Upper lobe of right lung (tissue), 1 donor: ENCODE results near the gene SLC22A31. TPM values are rescaled to one million over a fixed set of nuclear protein-coding genes. Genes with fewer than 3 reads are reported as not detected.

Experiments used
- ATAC-seq: fragments of 200-7000 bp; cut with Tn5 transposase; one replicate; pipeline ENCODE4 v1.9.1; 2020; ENCODE audit warnings: mild to moderate bottlenecking, moderate library complexity
- DNase-seq: peaks from one replicate; pipeline ENCODE4 v3.0.0-alpha.2; 2020
- H3K27ac ChIP-seq: fragments of 200-600 bp; one replicate; pipeline ENCODE4 v1.8.0; 2022
- H3K27me3 ChIP-seq: fragments of 200-600 bp; one replicate; pipeline ENCODE4 v1.8.0; 2022; ENCODE audit warnings: mild to moderate bottlenecking
- H3K36me3 ChIP-seq: fragments of 200-600 bp; one replicate; pipeline ENCODE4 v1.8.0; 2022
- H3K4me1 ChIP-seq: fragments of 200-600 bp; one replicate; pipeline ENCODE4 v1.8.0; 2022
- H3K4me3 ChIP-seq: fragments of 200-600 bp; one replicate; pipeline ENCODE4 v1.8.0; 2022; ENCODE audit warnings: mild to moderate bottlenecking
- H3K9me3 ChIP-seq: fragments of 200-600 bp; one replicate; pipeline ENCODE4 v1.8.0; 2022
- intact Hi-C: fragments of 100-400 bp; cut with DNase I; formaldehyde crosslinking; loops from one replicate; pipeline ENCODE4 v1.11.0; 2022
- total RNA-seq: library from RNA; stranded (reverse); fragmentation: NEBNext Ultra II Directional; extraction: Animal tissue kit (Norgen Biotek cat#: 25700); gene quantifications from one replicate; pipeline ENCODE4 v1.2.1, GENCODE V29; 2021
- TF ChIP-seq, protein P1 (sequence below): fragments of 200-600 bp; IDR thresholded peaks from one replicate; pipeline ENCODE4 v1.8.0; 2022; ENCODE audit warnings: antibody characterized with exemption
- donor health status: DM: no; HTN: yes; CAD: no; lungs with severe emphysema.

The SLC22A31 gene
- total RNA-seq, 1 donor from 2014 or later, result 136 TPM

- no peak for ATAC-seq
- Histone ChIP-seq H3K36me3 (peaks cover 25% of the 10 kb centered on the region), H3K4me3 (no peak overlapping the region), H3K27me3 (no peaks in the 10 kb centered on the region), H3K27ac (no peak overlapping the region), H3K4me1 (no peaks in the 10 kb centered on the region), H3K9me3 (no peaks in the 10 kb centered on the region)
- TF ChIP-seq, protein P1, sequence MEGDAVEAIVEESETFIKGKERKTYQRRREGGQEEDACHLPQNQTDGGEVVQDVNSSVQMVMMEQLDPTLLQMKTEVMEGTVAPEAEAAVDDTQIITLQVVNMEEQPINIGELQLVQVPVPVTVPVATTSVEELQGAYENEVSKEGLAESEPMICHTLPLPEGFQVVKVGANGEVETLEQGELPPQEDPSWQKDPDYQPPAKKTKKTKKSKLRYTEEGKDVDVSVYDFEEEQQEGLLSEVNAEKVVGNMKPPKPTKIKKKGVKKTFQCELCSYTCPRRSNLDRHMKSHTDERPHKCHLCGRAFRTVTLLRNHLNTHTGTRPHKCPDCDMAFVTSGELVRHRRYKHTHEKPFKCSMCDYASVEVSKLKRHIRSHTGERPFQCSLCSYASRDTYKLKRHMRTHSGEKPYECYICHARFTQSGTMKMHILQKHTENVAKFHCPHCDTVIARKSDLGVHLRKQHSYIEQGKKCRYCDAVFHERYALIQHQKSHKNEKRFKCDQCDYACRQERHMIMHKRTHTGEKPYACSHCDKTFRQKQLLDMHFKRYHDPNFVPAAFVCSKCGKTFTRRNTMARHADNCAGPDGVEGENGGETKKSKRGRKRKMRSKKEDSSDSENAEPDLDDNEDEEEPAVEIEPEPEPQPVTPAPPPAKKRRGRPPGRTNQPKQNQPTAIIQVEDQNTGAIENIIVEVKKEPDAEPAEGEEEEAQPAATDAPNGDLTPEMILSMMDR, result no peak
- intact Hi-C loops, result no loop called here
- DNase-seq, result peak; percentile 52
Measured at GRCh38 chr16:89146211-89147005, 53.9 kb downstream of the SLC22A31 start.

Other genes with a start within 250 kb of the SLC22A31 start
- gene CBFA2T3, start 223.3 kb downstream of the SLC22A31 start, total RNA-seq, result 19.0 TPM
- 32.0 TPM for gene ACSF3, start 106.7 kb downstream of the SLC22A31 start, total RNA-seq
- gene CDH15, start 28.8 kb downstream of the SLC22A31 start, total RNA-seq, result 0.43 TPM
- 10.3 TPM for gene ZNF778, start 17.2 kb upstream of the SLC22A31 start, total RNA-seq